GM19452 (cell line): ENCODE measurements around the gene MUCL3.
"Not testable (repeated sequence)": the region's sequence is repeated elsewhere in the genome, so short reads cannot be mapped to it uniquely, and the experiment has no call there.

ENCODE experiments used
- ATAC-seq: cut with Tn5 transposase; IDR thresholded peaks from one replicate; pipeline ENCODE4 v1.9.1; 2021; ENCODE audit not compliant: unreplicated experiment

MUCL3 gene

GRCh38 chr6:30940361-30940986 is at the start of gene MUCL3:
MUCL3 (plus strand) TSS chr6:30940973; CDS start chr6:30941000, 27 bp downstream.
- ATAC-seq = no peak

- no peak for ATAC-seq
These were observed 49.4 kb upstream of the MUCL3 start for GRCh38 chr6:30891450-30891723.

GRCh38 chr6:30891816-30892538 is 48.8 kb upstream of the MUCL3 start:
- no peak for ATAC-seq

GRCh38 chr6:30893001-30893591 is 47.7 kb upstream of the MUCL3 start:
- ATAC-seq = no peak

- ATAC-seq = no peak
These were observed 47.1 kb upstream of the MUCL3 start for GRCh38 chr6:30893666-30894065.

- ATAC-seq = no peak
These were observed 46.4 kb upstream of the MUCL3 start for GRCh38 chr6:30894381-30894780.

GRCh38 chr6:30894935-30895334 is 45.8 kb upstream of the MUCL3 start:
- no peak for ATAC-seq

GRCh38 chr6:30895343-30895742 is 45.4 kb upstream of the MUCL3 start:
- no peak for ATAC-seq

GRCh38 chr6:30896541-30896940 is 44.2 kb upstream of the MUCL3 start:
- ATAC-seq = no peak

- ATAC-seq = no peak
These were observed 42.9 kb upstream of the MUCL3 start for GRCh38 chr6:30897882-30898281.

- no peak for ATAC-seq
These were observed 41.9 kb upstream of the MUCL3 start for GRCh38 chr6:30898750-30899360.

GRCh38 chr6:30900863-30901417 is 39.8 kb upstream of the MUCL3 start:
- no peak for ATAC-seq

GRCh38 chr6:30901436-30901835 is 39.3 kb upstream of the MUCL3 start:
- no peak for ATAC-seq

GRCh38 chr6:30902196-30902595 is 38.6 kb upstream of the MUCL3 start:
- ATAC-seq = not testable (repeated sequence)

- no peak for ATAC-seq
These were observed 38.1 kb upstream of the MUCL3 start for GRCh38 chr6:30902709-30903108.

- no peak for ATAC-seq
These were observed 37.5 kb upstream of the MUCL3 start for GRCh38 chr6:30903236-30903635.

- not testable (repeated sequence) for ATAC-seq
These were observed 33.4 kb upstream of the MUCL3 start for GRCh38 chr6:30907290-30907757.

GRCh38 chr6:30907758-30908591 is 32.8 kb upstream of the MUCL3 start, which contains the start of gene GTF2H4:
GTF2H4 (plus strand) TSS chr6:30908207.
- peak; percentile 94 for ATAC-seq

GRCh38 chr6:30908700-30909099 is 32.1 kb upstream of the MUCL3 start:
- no peak for ATAC-seq

GRCh38 chr6:30910473-30910872 is 30.3 kb upstream of the MUCL3 start:
- not testable (repeated sequence) for ATAC-seq
